ENCODE results near the gene CAND1. TPM values are rescaled to one million over a fixed set of nuclear protein-coding genes. Genes with fewer than 3 reads are reported as not detected.

Gene CAND1
- total RNA-seq (100 to 1,000 TPM; 117 to 122 TPM), polyA plus RNA-seq (ENCODE audit: insufficient read length in 6 of 6) (100 to 1,000 TPM; 155 to 188 (median 177) TPM)
- long read RNA-seq, donor 1, full-length matches to known transcripts: 17 of 48 reads
- long read RNA-seq, donor 1, partial matches to known transcripts: 31 of 48 reads
- long read RNA-seq, donor 1, other reads (novel, unspliced or antisense): 0 of 48 reads
- long read RNA-seq, donor 2, full-length matches to known transcripts: 16 of 41 reads
- long read RNA-seq, donor 2, partial matches to known transcripts: 25 of 41 reads
- long read RNA-seq, donor 2, other reads (novel, unspliced or antisense): 0 of 41 reads
- long read RNA-seq, donor 3, full-length matches to known transcripts: 12 of 60 reads
- long read RNA-seq, donor 3, partial matches to known transcripts: 48 of 60 reads
- long read RNA-seq, donor 3, other reads (novel, unspliced or antisense): 0 of 60 reads
- long read RNA-seq, donor 4, partial matches to known transcripts: 8 of 12 reads
- long read RNA-seq, donor 4, other reads (novel, unspliced or antisense): 1 of 12 reads
- long read RNA-seq, donor 5, full-length matches to known transcripts: 11 of 23 reads
- long read RNA-seq, donor 5, partial matches to known transcripts: 12 of 23 reads
- long read RNA-seq, donor 5, other reads (novel, unspliced or antisense): 0 of 23 reads
- long read RNA-seq, donor 6, full-length matches to known transcripts: 15 of 22 reads
- long read RNA-seq, donor 6, partial matches to known transcripts: 7 of 22 reads
- long read RNA-seq, donor 6, other reads (novel, unspliced or antisense): 0 of 22 reads
- long read RNA-seq, donor 7, full-length matches to known transcripts: 13 of 28 reads
- long read RNA-seq, donor 7, partial matches to known transcripts: 15 of 28 reads
- long read RNA-seq, donor 7, other reads (novel, unspliced or antisense): 0 of 28 reads
- long read RNA-seq, donor 8, full-length matches to known transcripts: 15 of 37 reads
- long read RNA-seq, donor 8, partial matches to known transcripts: 22 of 37 reads
- long read RNA-seq, donor 8, other reads (novel, unspliced or antisense): 0 of 37 reads
- long read RNA-seq, donor 9: 0 reads
- long read RNA-seq, donor 10, partial matches to known transcripts: 0 of 4 reads
- long read RNA-seq, donor 10, other reads (novel, unspliced or antisense): 1 of 4 reads
- long read RNA-seq, donor 11, full-length matches to known transcripts: 14 of 52 reads
- long read RNA-seq, donor 11, partial matches to known transcripts: 38 of 52 reads
- long read RNA-seq, donor 11, other reads (novel, unspliced or antisense): 0 of 52 reads
- long read RNA-seq, donor 12, full-length matches to known transcripts: 11 of 35 reads
- long read RNA-seq, donor 12, partial matches to known transcripts: 24 of 35 reads
- long read RNA-seq, donor 12, other reads (novel, unspliced or antisense): 0 of 35 reads

DNA sequence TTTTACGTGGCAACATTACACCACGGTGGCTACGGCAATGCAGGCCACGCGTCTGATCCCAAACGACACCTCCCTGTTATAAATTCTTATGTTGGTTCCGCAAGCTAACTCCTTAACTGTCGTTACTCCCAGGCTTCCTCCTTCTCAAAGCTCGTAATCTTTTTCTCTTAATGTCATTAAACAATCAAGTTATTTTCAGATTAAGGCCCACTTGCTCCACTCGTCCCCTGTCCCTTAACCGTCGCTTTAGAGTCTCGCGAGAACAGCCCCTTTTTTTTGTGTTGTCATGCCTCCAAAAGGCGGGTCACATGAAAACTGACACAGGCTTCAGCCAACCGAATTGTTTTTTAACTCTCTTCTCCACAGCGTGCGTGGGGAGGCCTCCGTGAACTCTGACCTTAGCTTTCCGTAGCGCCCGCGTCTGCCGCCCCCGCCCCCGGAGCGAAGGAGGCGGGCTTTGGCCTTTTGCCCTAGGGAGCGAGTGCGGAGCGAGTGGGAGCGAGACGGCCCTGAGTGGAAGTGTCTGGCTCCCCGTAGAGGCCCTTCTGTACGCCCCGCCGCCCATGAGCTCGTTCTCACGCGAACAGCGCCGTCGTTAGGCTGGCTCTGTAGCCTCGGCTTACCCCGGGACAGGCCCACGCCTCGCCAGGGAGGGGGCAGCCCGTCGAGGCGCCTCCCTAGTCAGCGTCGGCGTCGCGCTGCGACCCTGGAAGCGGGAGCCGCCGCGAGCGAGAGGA lies at the start of gene CAND1:
CAND1 (plus strand) TSS at position 463 of the 737 bp plus-strand sequence. CDS start 360 bp downstream, outside the sequence.
- DNase-seq: peak; percentile 96 to 100 (median 98)
- no peak for TF ChIP-seq CTCF (IDR thresholded peaks at IDR 0.05)

GRCh38 chr12:67220065-67220464 lies 49.1 kb upstream of the CAND1 start:
- ATAC-seq: no peak
- TF ChIP-seq CTCF (IDR thresholded peaks at IDR 0.05): no peak
- intact Hi-C loops (cut with DNase I): no loop called here

More for the DNA sequence above, at the start of gene CAND1:
- ATAC-seq: peak; percentile 92
- peak within 1 kb of the TSS; percentile 99 for H3K27ac ChIP-seq
- no peaks in the 10 kb centered on the region for H3K36me3 ChIP-seq
- intact Hi-C loops (cut with DNase I): no loop called here
- peaks cover 19 to 42% of the 10 kb centered on the region in 2 donors for H3K4me1 ChIP-seq
- H3K9me3 ChIP-seq: no peaks in the 10 kb centered on the region
- H3K4me3 ChIP-seq: peak within 1 kb of the TSS; percentile 75 to 85
- H3K27me3 ChIP-seq: no peaks in the 10 kb centered on the region

GRCh38 chr12:67222302-67222701 lies 46.9 kb upstream of the CAND1 start:
- DNase-seq (peak in 1 of 4 donors; percentile 11), ATAC-seq (no peak)
- intact Hi-C loops (cut with DNase I): no loop called here
- H3K27ac ChIP-seq: no peak overlapping the region
- no peaks in the 10 kb centered on the region for H3K27me3 ChIP-seq
- H3K36me3 ChIP-seq: no peaks in the 10 kb centered on the region
- no peak for TF ChIP-seq CTCF (IDR thresholded peaks at IDR 0.05)
- H3K4me1 ChIP-seq: no peaks in the 10 kb centered on the region
- no peaks in the 10 kb centered on the region for H3K9me3 ChIP-seq
- no peak overlapping the region for H3K4me3 ChIP-seq

More at GRCh38 chr12:67220065-67220464, 49.1 kb upstream of the CAND1 start:
- Histone ChIP-seq H3K9me3 (no peaks in the 10 kb centered on the region), H3K27me3 (no peaks in the 10 kb centered on the region), H3K4me1 (no peaks in the 10 kb centered on the region), H3K4me3 (no peak overlapping the region), H3K27ac (no peak overlapping the region), H3K36me3 (no peaks in the 10 kb centered on the region)
- DNase-seq: peak in 1 of 4 donors; percentile 2

DNA sequence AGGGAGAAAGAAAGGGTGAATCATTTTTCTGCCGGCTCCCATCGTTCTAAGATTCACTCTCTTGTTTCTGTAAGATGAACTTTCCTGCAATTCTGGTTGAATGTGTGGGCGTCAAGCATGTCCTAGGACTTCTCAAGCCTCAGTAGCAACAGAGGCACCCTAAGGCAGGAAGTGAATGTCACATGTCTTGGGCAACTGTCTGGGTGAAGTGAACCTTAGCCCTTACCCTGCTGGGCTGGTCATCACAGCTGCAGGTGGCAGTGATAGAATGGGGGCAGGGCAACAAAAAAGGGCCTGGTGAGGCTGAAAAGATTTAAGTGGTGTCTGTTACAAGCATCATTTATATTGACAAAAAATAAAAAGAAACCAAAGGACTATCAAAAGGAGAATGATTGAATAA lies 45.9 kb upstream of the CAND1 start:
- intact Hi-C loops (cut with DNase I): no loop called here

More for the DNA sequence above, 45.9 kb upstream of the CAND1 start:
- no peak for TF ChIP-seq CTCF (IDR thresholded peaks at IDR 0.05)
- H3K9me3 ChIP-seq: no peaks in the 10 kb centered on the region
- no peaks in the 10 kb centered on the region for H3K4me1 ChIP-seq
- no peaks in the 10 kb centered on the region for H3K27me3 ChIP-seq
- H3K27ac ChIP-seq: no peak overlapping the region
- no peak for DNase-seq
- no peak for ATAC-seq
- H3K4me3 ChIP-seq: no peak overlapping the region
- H3K36me3 ChIP-seq: no peaks in the 10 kb centered on the region
